Uterus (tissue), 2 donors: Measurements from ENCODE around the gene MSI2.

Source experiments
- POLR2A ChIP-seq, 2 donors: fragments of 450-650 bp; IDR thresholded peaks; one replicate each; pipeline ENCODE4 v1.6.1; 2016; ENCODE audit warnings: antibody characterized with exemption in 2 of 2, mild to moderate bottlenecking in 1 of 2, moderate library complexity in 1 of 2
- TF ChIP-seq, protein P1 (sequence below), 4 experiments: fragments of 200-600 bp in 2 of 4; fragments of 450-650 bp in 2 of 4; sonication (generic) in 2 of 4; IDR thresholded peaks; one replicate each; pipeline ENCODE4 v1.5.1; 2016 to 2019; ENCODE audit warnings: antibody characterized with exemption in 4 of 4, mild to moderate bottlenecking in 2 of 4, moderate library complexity in 1 of 4

DNA sequence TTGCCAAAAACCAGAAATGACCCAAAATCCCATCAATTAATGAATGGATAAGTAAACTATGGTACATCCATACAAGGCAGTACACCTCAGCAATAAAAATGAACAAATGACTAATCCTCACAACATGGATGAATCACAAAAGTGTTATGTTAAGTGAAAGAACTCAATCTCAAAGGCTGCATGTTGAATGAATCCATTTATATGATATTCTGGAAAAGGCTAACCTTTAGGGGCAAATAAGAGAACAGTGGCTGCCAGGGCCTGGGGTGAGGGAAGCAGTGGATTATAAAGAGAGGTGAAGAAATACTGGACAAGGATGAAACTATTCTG, 46.1 kb upstream of the MSI2 start:
- TF ChIP-seq, protein P1, sequence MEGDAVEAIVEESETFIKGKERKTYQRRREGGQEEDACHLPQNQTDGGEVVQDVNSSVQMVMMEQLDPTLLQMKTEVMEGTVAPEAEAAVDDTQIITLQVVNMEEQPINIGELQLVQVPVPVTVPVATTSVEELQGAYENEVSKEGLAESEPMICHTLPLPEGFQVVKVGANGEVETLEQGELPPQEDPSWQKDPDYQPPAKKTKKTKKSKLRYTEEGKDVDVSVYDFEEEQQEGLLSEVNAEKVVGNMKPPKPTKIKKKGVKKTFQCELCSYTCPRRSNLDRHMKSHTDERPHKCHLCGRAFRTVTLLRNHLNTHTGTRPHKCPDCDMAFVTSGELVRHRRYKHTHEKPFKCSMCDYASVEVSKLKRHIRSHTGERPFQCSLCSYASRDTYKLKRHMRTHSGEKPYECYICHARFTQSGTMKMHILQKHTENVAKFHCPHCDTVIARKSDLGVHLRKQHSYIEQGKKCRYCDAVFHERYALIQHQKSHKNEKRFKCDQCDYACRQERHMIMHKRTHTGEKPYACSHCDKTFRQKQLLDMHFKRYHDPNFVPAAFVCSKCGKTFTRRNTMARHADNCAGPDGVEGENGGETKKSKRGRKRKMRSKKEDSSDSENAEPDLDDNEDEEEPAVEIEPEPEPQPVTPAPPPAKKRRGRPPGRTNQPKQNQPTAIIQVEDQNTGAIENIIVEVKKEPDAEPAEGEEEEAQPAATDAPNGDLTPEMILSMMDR (IDR thresholded peaks at IDR 0.05): no peak
- no peak for TF ChIP-seq POLR2A (IDR thresholded peaks at IDR 0.05)
